MM.1S (cell line): ENCODE data around the gene SNRPD3.

Experiments
- DNase-seq: peaks from one replicate; pipeline ENCODE4 v3.0.0-alpha.2; 2015
- H2AFZ ChIP-seq: fragments of 300-600 bp; sonication (generic); 2 replicates; pipeline ENCODE4 v1.6.0; 2016; ENCODE audit warnings: antibody characterized with exemption, low read length
- H3F3A ChIP-seq: fragments of 300-600 bp; sonication (generic); 2 replicates; pipeline ENCODE4 v1.6.1; 2016; ENCODE audit warnings: mild to moderate bottlenecking, antibody characterized with exemption, low read length, moderate library complexity, mixed read lengths; ENCODE audit not compliant: insufficient read depth
- H3K27ac ChIP-seq: fragments of 300-600 bp; sonication (generic); 2 replicates; pipeline ENCODE4 v1.5.1; 2016; ENCODE audit warnings: mild to moderate bottlenecking, low read length
- H3K27me3 ChIP-seq: fragments of 300-600 bp; sonication (generic); replicated peaks from 2 replicates; pipeline ENCODE4 v1.6.0; 2016; ENCODE audit warnings: low read length; ENCODE audit not compliant: insufficient read depth
- H3K36me3 ChIP-seq: fragments of 300-600 bp; sonication (generic); replicated peaks from 2 replicates; pipeline ENCODE4 v1.6.1; 2016; ENCODE audit warnings: mild to moderate bottlenecking, low read length, mixed read lengths; ENCODE audit not compliant: insufficient read depth
- H3K4me1 ChIP-seq: fragments of 300-600 bp; sonication (generic); 2 replicates; pipeline ENCODE4 v1.6.1; 2016; ENCODE audit warnings: low read length, mixed read lengths
- H3K4me2 ChIP-seq: fragments of 300-600 bp; sonication (generic); 2 replicates; pipeline ENCODE4 v1.6.0; 2016; ENCODE audit warnings: low read depth, low read length
- H3K4me3 ChIP-seq: fragments of 300-600 bp; sonication (generic); 2 replicates; pipeline ENCODE4 v1.5.1; 2016; ENCODE audit warnings: low read length, mixed read lengths
- H3K79me2 ChIP-seq: fragments of 300-600 bp; sonication (generic); 2 replicates; pipeline ENCODE4 v1.6.1; 2016; ENCODE audit warnings: mixed run types, low read length, mixed read lengths
- H3K9ac ChIP-seq: fragments of 300-600 bp; sonication (generic); 2 replicates; pipeline ENCODE4 v1.6.1; 2016; ENCODE audit warnings: low read length, mixed read lengths
- H3K9me2 ChIP-seq: fragments of 300-600 bp; sonication (generic); replicated peaks from 2 replicates; pipeline ENCODE4 v1.6.1; 2016; ENCODE audit warnings: mild to moderate bottlenecking, low read length, mixed read lengths; ENCODE audit not compliant: insufficient read depth
- H3K9me3 ChIP-seq: fragments of 300-600 bp; sonication (generic); replicated peaks from 2 replicates; pipeline ENCODE4 v1.6.1; 2016; ENCODE audit warnings: mild to moderate bottlenecking, low read length, mixed read lengths; ENCODE audit not compliant: insufficient read depth
- H4K20me1 ChIP-seq: fragments of 300-600 bp; sonication (generic); 2 replicates; pipeline ENCODE4 v1.6.1; 2016; ENCODE audit warnings: mild to moderate bottlenecking, low read length, moderate library complexity, mixed read lengths; ENCODE audit not compliant: insufficient read depth
- CTCF ChIP-seq: fragments of 300-600 bp; sonication (generic); IDR thresholded peaks from 2 replicates; pipeline ENCODE4 v1.5.1; 2016; ENCODE audit warnings: antibody characterized with exemption, low read length, mixed read lengths
- EZH2 ChIP-seq: fragments of 300-600 bp; sonication (generic); optimal IDR thresholded peaks from 2 replicates; pipeline ENCODE3; 2017; ENCODE audit warnings: low read depth, mild to moderate bottlenecking, antibody characterized with exemption, low read length, mixed read lengths
- EZH2phosphoT487 ChIP-seq: fragments of 300-600 bp; sonication (generic); IDR thresholded peaks from 2 replicates; pipeline ENCODE4 v1.6.1; 2018; ENCODE audit warnings: antibody characterized with exemption, low read length

Gene SNRPD3

DNA sequence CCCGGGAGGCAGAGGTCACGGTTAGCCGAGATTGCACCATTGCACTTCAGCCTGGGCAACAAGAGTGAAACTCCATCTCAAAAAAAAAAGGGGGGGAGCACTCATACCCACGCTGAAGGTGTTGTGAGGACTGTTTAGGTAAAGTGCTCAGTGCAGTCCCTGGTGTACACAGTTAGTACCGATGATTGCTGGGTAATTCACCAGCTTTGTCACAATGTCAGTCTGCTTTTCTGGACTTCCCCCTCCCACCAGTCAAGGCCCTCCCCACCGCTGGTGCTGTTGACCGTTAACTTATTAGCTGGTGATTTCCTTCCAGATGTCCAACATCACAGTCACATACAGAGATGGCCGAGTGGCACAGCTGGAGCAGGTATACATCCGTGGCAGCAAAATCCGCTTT is 11.9 kb downstream of the SNRPD3 start:
- TF ChIP-seq EZH2phosphoT487 (no peak), CTCF (no peak), EZH2 (no peak)
- Histone ChIP-seq H3K27ac (no peak overlapping the region), H3K9ac (no peak overlapping the region), H3K36me3 (peaks cover 6% of the 10 kb centered on the region), H3K4me3 (no peak overlapping the region), H3K4me2 (no peak overlapping the region), H4K20me1 (peaks cover 34% of the 10 kb centered on the region), H3K79me2 (peaks cover 72% of the 10 kb centered on the region), H3K9me2 (no peaks in the 10 kb centered on the region), H3K9me3 (no peaks in the 10 kb centered on the region), H3K4me1 (no peaks in the 10 kb centered on the region; the same call in 1 of the 2 replicates), H3K27me3 (no peaks in the 10 kb centered on the region), H2AFZ (no peak overlapping the region), H3F3A (no peaks in the 10 kb centered on the region; the same call in 1 of the 2 replicates)
- no peak for DNase-seq

GRCh38 chr22:24571266-24571665 is 15.5 kb downstream of the SNRPD3 start:
- TF ChIP-seq CTCF (no peak), EZH2 (no peak), EZH2phosphoT487 (no peak)
- no peaks in the 10 kb centered on the region for H3K27me3 ChIP-seq
- peaks cover 6% of the 10 kb centered on the region; the same call in 1 of the 2 replicates for H4K20me1 ChIP-seq
- peaks cover 36% of the 10 kb centered on the region for H3K79me2 ChIP-seq
- no peaks in the 10 kb centered on the region for H3K9me3 ChIP-seq
- no peak overlapping the region for H3K9ac ChIP-seq
- H3K9me2 ChIP-seq, result no peaks in the 10 kb centered on the region
- no peak overlapping the region for H3K4me2 ChIP-seq
- H3F3A ChIP-seq, result 0 out of 2 replicates have a peak, but pooled peaks cover 4% of the 10 kb centered on the region
- no peak overlapping the region for H2AFZ ChIP-seq
- no peak overlapping the region for H3K27ac ChIP-seq
- peaks cover 6% of the 10 kb centered on the region for H3K36me3 ChIP-seq
- no peak overlapping the region for H3K4me3 ChIP-seq
- no peak for DNase-seq
- H3K4me1 ChIP-seq, result no peaks in the 10 kb centered on the region

DNA sequence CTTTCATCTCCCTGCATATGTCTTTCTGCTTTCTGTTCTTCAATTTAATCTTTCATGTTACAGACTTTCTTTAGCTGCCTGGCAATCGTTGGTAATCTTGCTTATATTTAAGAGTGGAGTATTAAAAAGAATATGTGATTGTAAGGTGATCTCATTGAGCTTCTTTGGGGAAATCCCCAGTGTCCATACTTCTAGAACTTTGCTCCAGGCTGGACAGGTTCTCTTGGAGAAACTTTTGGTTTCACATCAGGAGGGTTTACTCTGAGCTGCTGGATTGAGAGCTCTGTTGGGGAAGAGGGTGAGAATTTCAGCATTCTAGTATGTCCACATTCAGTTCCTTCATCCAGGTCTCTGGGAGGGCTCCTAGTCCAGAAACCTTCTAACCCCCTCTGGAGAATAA is 21.0 kb downstream of the SNRPD3 start:
- H3K27me3 ChIP-seq, result no peaks in the 10 kb centered on the region
- no peaks in the 10 kb centered on the region; the same call in 1 of the 2 replicates for H4K20me1 ChIP-seq
- H3K27ac ChIP-seq, result no peak overlapping the region
- no peak overlapping the region for H3K9ac ChIP-seq
- no peak overlapping the region for H3K4me3 ChIP-seq
- peaks cover 3% of the 10 kb centered on the region; the same call in 1 of the 2 replicates for H3K36me3 ChIP-seq
- no peaks in the 10 kb centered on the region for H3K79me2 ChIP-seq
- no peak overlapping the region for H2AFZ ChIP-seq
- no peaks in the 10 kb centered on the region for H3K4me1 ChIP-seq
- TF ChIP-seq EZH2, result no peak
- no peak for TF ChIP-seq EZH2phosphoT487
- TF ChIP-seq CTCF, result no peak
- DNase-seq, result no peak
- H3F3A ChIP-seq, result 0 out of 2 replicates have a peak, but pooled peaks cover 9% of the 10 kb centered on the region
- H3K4me2 ChIP-seq, result no peak overlapping the region
- H3K9me3 ChIP-seq, result no peaks in the 10 kb centered on the region
- no peaks in the 10 kb centered on the region for H3K9me2 ChIP-seq
